OCI-M2 (cell line): ENCODE results near the gene DOCK9.
"Not testable (repeated sequence)": the region's sequence is repeated elsewhere in the genome, so short reads cannot be mapped to it uniquely, and the experiment has no call there.

ENCODE experiments used
- DNase-seq: peaks from one replicate; lab custom pipeline; 2025; ENCODE audit not compliant: unreplicated experiment; lab: John Stamatoyannopoulos, UW

The DOCK9 gene

DNA sequence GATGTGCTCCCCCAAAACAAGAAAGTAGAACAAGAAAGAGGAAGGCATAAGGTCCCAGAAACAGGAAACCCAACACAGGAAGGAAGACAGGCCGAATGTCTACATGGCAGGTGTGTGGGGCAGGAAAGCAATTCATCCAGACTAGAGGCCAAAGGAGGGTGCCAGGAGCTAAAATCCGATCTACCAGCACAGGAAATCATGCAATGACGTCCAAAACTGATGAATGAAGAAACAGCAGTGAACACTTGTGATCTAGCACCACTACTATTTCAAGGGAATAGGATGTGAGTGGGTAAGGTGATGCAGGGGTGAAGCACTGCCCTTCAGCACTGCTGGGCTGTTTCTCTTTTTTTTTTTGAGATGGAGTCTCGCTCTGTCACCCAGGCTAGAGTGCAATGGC is 59.1 kb downstream of the DOCK9 start:
- DNase-seq = no peak

DNA sequence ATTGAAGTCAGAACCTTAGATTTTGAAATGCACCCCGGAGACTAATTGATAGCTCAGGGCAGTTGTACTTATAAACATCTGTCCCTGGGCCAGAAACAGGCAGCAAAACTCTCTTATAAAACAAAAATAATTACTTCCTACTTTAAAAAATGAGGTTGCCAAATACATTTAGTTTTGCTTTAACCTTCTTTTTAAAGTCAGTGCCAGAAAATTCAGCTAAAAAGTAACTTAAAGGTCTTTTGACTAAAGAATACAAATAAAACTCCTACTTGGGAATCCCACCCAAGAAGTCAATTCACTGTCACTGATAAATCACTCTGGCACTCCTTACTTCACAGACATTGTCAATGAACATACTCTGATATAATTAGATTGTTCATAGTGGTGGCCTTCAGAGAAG is 60.7 kb downstream of the DOCK9 start:
- no peak for DNase-seq

- DNase-seq = no peak
Observed at GRCh38 chr13:98916403-98916802, 61.5 kb downstream of the DOCK9 start.

DNA sequence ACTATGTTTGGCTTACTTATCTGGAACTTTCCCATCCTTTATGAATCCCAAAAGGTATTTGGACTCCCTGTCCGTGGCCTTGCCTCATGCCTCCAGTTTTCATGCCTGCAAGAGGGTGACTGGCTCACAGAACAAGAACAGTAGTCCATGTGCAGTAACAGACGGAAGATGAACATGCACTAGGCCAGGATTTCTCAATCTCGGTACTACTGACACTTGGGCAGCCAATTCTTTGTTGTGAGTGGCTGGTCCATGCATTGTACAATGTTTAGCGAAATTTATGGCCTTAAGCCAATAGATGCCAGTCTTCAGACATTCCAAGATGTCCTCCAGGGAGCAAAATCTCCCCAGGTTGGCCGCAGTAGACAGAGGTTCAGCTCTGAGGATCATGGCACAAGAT is 61.9 kb downstream of the DOCK9 start:
- no peak for DNase-seq

DNA sequence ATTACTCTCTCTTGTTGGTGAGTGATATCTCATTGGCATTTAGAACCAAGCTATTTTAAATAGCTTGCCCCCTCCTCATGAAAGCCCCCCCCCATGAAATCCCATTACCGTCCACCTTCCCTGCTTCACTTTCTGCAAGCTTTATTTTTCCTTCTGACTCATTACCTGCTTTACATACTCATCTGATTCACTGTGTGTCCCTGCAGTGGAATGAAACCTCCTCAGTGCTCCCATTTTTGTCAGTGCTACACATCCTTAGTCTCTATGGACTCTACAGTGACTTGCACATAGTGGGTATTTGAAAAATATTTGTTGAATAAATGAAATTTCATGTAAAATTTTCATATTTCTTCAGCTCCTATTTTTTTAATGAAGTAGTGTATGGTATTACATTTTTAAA is 62.3 kb downstream of the DOCK9 start:
- no peak for DNase-seq

GRCh38 chr13:98913741-98914140 is 64.1 kb downstream of the DOCK9 start:
- DNase-seq = no peak

- DNase-seq = no peak
Observed at GRCh38 chr13:98912846-98913245, 65.0 kb downstream of the DOCK9 start.

DNA sequence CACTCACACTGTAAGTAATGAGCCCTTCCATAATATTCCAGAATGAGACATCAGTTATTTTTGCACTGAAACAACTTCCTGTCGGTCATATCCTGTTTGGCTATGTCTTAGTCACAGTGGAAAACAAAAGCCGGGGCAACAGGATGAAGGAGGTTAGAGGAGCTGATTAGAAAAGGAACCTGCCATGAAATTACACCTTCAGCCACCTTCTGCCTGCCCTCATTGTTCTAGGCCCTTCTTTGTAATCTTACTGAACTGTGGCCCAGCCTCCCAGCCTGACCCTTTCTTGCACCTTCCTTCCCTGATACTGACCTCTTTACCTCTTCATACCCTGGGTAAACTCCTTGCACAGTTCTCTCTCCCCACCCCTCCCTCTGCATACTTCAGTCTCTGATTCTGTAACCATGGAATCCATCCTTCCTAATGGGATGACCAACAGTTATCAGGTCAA is 67.3 kb downstream of the DOCK9 start:
- no peak for DNase-seq

GRCh38 chr13:98909016-98909415 is 68.8 kb downstream of the DOCK9 start:
- no peak for DNase-seq

GRCh38 chr13:98906746-98907502 is 70.9 kb downstream of the DOCK9 start:
- no peak for DNase-seq

GRCh38 chr13:98905199-98905598 is 72.7 kb downstream of the DOCK9 start:
- no peak for DNase-seq

- DNase-seq = no peak
Observed at GRCh38 chr13:98900442-98900841, 77.4 kb downstream of the DOCK9 start.

DNA sequence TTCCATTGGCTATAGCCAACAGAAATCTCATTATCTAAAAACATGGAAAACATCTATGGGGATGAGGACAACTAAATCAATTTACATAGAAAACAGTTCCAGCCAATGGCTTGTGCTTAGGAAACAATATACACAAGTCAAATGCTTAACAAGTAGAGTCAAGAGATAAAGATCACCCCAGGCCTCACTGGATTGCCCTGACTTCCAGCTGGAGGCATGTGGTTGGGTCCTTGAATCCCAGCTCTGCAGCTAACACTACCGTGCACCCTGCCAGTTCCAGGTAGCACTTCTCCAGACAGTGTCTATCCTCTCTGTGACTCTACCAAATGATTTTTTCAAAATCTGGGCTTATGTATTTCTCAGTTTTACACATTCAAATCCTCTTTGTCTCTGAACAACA is 80.2 kb downstream of the DOCK9 start:
- DNase-seq = no peak

GRCh38 chr13:98896868-98897144 is 81.1 kb downstream of the DOCK9 start:
- DNase-seq = no peak

- no peak for DNase-seq
Observed at GRCh38 chr13:98896083-98896867, 81.6 kb downstream of the DOCK9 start.

GRCh38 chr13:98894814-98895213 is 83.0 kb downstream of the DOCK9 start:
- not testable (repeated sequence) for DNase-seq

DNA sequence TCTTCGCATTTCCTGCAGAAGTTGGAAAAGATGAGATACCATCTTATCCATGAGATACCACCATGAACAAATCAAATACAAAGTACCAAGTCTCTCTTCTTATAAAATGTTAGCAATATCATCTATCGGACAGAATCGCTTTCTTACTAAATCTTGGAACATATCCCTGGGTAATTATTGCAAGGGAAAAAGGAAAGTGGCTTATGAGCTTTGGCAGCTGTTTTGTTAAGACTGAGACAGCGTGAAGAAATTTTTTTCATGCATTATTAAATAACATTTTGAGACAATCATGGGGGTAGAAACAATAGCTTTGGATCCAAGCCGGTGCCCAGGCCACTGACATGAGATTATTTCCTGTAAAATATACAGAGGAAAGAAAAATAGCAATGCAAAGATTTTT is 84.5 kb downstream of the DOCK9 start:
- DNase-seq = no peak

DNA sequence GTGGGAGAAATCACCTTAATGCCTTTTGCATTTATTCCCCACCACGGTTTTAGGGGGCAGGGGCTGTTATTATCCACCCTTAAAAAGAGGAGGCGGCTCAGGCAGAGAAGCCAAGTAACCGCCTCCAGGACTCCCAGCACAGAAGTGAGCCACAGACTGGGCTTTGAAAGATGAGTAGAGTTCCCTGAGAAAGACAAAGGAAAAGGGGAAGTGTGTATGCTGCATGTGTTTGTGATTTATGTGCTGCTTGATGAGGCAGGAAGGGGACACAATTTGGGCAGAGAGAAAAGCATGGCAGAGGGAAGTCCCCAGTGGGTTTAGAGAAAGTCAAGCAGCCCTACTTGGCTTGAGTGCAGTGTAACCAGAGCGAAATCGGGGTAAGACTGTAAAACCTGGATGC is 85.0 kb downstream of the DOCK9 start:
- DNase-seq = no peak

GRCh38 chr13:98892077-98892476 is 85.8 kb downstream of the DOCK9 start:
- DNase-seq = no peak

GRCh38 chr13:98890925-98891324 is 86.9 kb downstream of the DOCK9 start:
- no peak for DNase-seq

- DNase-seq = no peak
Observed at GRCh38 chr13:98890186-98890585, 87.7 kb downstream of the DOCK9 start.

- no peak for DNase-seq
Observed at GRCh38 chr13:98889419-98890085, 88.3 kb downstream of the DOCK9 start.
